Brain microvascular endothelial cell (primary cell): ENCODE measurements around the gene RAB34.

Experiments
- DNase-seq: peaks from one replicate; pipeline ENCODE4 v3.0.0-alpha.2; 2020
- H3K27ac ChIP-seq: fragments of 250-450 bp; sonication (Bioruptor Pico); 2 replicates; pipeline ENCODE4 v1.5.1; 2020; ENCODE audit warnings: mild to moderate bottlenecking, moderate library complexity
- H3K27me3 ChIP-seq: fragments of 250-450 bp; sonication (Bioruptor Pico); replicated peaks from 2 replicates; pipeline ENCODE4 v1.5.1; 2020; ENCODE audit warnings: mild to moderate bottlenecking
- H3K36me3 ChIP-seq: fragments of 250-450 bp; sonication (Bioruptor Pico); replicated peaks from 2 replicates; pipeline ENCODE4 v1.5.1; 2020; ENCODE audit warnings: mild to moderate bottlenecking
- H3K4me3 ChIP-seq: 2 replicates; pipeline ENCODE4 v1.5.1; 2011; ENCODE audit warnings: low read depth, mild to moderate bottlenecking, control low read depth, low read length, moderate library complexity
- in situ Hi-C: cut with HindIII; loops from 2 replicates; pipeline ENCODE4 v1.10.0; 2017; ENCODE audit warnings: low sequenced_read_pairs, low pct_ligation_motif_present
- TF ChIP-seq, protein P1 (sequence below): IDR thresholded peaks from 2 replicates; pipeline ENCODE4 v1.5.1; 2011; ENCODE audit warnings: low read depth, mild to moderate bottlenecking, moderate library complexity, low read length, control low read depth, inconsistent platforms; ENCODE audit errors: missing control alignments

The RAB34 gene

DNA sequence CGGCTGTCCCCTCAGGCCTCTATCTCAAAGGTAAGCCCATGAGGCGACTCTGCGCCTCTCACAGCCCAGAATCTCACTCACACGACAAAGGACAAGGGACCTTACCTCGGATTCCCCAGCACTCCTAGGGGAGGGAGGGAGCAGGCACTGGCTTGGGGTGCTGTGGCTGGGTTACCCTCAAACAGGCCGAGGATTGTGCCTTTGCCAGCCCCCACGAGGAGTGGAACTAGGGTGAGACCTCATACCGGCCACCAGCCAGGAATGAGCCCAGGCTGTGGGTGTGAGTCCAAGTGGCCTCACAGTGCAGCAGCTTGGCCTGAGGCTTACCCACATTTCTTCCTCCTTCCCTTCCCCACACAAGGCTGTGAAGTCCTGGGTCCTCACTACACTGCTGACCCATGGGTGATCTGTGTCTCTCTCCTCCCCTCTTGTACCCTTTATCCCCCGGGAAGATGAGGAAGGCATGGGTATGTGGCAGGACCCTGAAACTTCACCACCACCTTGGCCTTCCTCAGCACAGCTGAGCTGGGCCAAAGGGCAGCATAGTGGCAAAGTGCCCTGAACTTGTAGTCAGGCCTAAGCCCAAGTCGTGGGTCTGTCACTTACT, 11.8 kb downstream of the RAB34 start:
- in situ Hi-C loops: no loop called here
- Histone ChIP-seq H3K27ac (no peak overlapping the region), H3K27me3 (no peaks in the 10 kb centered on the region), H3K36me3 (peaks cover 27% of the 10 kb centered on the region), H3K4me3 (no peak overlapping the region)
- no peak for DNase-seq
- TF ChIP-seq, protein P1, sequence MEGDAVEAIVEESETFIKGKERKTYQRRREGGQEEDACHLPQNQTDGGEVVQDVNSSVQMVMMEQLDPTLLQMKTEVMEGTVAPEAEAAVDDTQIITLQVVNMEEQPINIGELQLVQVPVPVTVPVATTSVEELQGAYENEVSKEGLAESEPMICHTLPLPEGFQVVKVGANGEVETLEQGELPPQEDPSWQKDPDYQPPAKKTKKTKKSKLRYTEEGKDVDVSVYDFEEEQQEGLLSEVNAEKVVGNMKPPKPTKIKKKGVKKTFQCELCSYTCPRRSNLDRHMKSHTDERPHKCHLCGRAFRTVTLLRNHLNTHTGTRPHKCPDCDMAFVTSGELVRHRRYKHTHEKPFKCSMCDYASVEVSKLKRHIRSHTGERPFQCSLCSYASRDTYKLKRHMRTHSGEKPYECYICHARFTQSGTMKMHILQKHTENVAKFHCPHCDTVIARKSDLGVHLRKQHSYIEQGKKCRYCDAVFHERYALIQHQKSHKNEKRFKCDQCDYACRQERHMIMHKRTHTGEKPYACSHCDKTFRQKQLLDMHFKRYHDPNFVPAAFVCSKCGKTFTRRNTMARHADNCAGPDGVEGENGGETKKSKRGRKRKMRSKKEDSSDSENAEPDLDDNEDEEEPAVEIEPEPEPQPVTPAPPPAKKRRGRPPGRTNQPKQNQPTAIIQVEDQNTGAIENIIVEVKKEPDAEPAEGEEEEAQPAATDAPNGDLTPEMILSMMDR: no peak

GRCh38 chr17:28705074-28705659, 12.5 kb downstream of the RAB34 start:
- Histone ChIP-seq H3K27me3 (no peaks in the 10 kb centered on the region), H3K4me3 (no peak overlapping the region), H3K27ac (no peak overlapping the region), H3K36me3 (peaks cover 33% of the 10 kb centered on the region)
- in situ Hi-C loops: no loop called here
- TF ChIP-seq, protein P1: no peak
- no peak for DNase-seq

- Histone ChIP-seq H3K27me3 (no peaks in the 10 kb centered on the region), H3K27ac (no peak overlapping the region), H3K4me3 (no peak overlapping the region), H3K36me3 (peaks cover 42% of the 10 kb centered on the region)
- DNase-seq: no peak
- in situ Hi-C loops: no loop called here
- TF ChIP-seq, protein P1: no peak
Measured at GRCh38 chr17:28704219-28704858, 13.3 kb downstream of the RAB34 start.

GRCh38 chr17:28703552-28704218, 14.0 kb downstream of the RAB34 start:
- in situ Hi-C loops: no loop called here
- DNase-seq: no peak
- H3K36me3 ChIP-seq: peaks cover 47% of the 10 kb centered on the region

DNA sequence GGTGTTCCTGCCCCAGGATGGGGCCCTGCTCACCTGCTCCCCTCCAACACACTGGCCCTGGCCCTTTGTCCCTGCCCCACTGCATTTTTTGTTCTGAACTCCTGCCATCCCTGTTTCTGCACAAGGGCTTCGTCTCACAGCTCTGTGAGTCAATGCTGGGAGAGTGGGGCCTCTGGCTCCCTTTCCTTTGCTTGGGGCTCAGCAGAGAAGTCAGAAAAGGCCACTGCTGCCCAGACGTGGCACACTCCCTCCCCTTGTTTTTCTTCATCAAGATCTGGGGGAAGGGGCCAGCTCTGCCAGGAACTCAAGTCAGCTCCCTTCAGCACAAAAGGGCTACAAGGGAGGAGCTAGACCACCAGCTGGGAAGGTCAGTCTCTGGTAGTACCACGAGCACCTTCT, 14.9 kb downstream of the RAB34 start:
- Histone ChIP-seq H3K4me3 (no peak overlapping the region), H3K27ac (no peak overlapping the region), H3K27me3 (no peaks in the 10 kb centered on the region), H3K36me3 (peaks cover 56% of the 10 kb centered on the region)
- TF ChIP-seq, protein P1: no peak
- in situ Hi-C loops: no loop called here
- DNase-seq: no peak

More at GRCh38 chr17:28703552-28704218, 14.0 kb downstream of the RAB34 start:
- Histone ChIP-seq H3K4me3 (no peak overlapping the region), H3K27me3 (no peaks in the 10 kb centered on the region), H3K27ac (no peak overlapping the region)
- TF ChIP-seq, protein P1: no peak
